H1 (cell line): Measurements from ENCODE around the gene FPGS.

Source experiments
- ATF3 ChIP-seq: IDR thresholded peaks from 2 replicates; pipeline ENCODE4 v1.6.1; 2011; ENCODE audit warnings: low read depth, mild to moderate bottlenecking, low read length; ENCODE audit not compliant: insufficient read depth
- CTCF ChIP-seq, 3 experiments: IDR thresholded peaks; 1 replicate in 2 of 3; 2 replicates in 1 of 3; pipeline versions ENCODE4 v1.5.1 to v1.6.1; 2011; ENCODE audit warnings: low read length in 3 of 3, mild to moderate bottlenecking in 3 of 3, inconsistent platforms in 2 of 3, low read depth in 1 of 3, moderate library complexity in 1 of 3; ENCODE audit not compliant: insufficient read depth in 1 of 3; ENCODE audit errors: control extremely low read depth in 1 of 3
- MAX ChIP-seq: IDR thresholded peaks from 2 replicates; pipeline ENCODE4 v1.6.1; 2012; ENCODE audit warnings: inconsistent platforms
- POLR2AphosphoS5 ChIP-seq: IDR thresholded peaks from 2 replicates; pipeline ENCODE4 v1.6.1; 2011; ENCODE audit warnings: low read depth, low read length

GRCh38 chr9:127854184-127854806 lies 51.6 kb downstream of the FPGS start, which contains the start of gene ENG:
- TF ChIP-seq POLR2AphosphoS5, result no peak
- no peak for TF ChIP-seq ATF3
- no peak for TF ChIP-seq CTCF (IDR thresholded peaks at IDR 0.05; ENCODE audit: control extremely low read depth in 1 of 3, insufficient read depth in 1 of 3, low read depth in 1 of 3, low read length in 3 of 3)
- TF ChIP-seq MAX, result no peak
